Measurements from ENCODE around the gene TCF7L2.

DNA sequence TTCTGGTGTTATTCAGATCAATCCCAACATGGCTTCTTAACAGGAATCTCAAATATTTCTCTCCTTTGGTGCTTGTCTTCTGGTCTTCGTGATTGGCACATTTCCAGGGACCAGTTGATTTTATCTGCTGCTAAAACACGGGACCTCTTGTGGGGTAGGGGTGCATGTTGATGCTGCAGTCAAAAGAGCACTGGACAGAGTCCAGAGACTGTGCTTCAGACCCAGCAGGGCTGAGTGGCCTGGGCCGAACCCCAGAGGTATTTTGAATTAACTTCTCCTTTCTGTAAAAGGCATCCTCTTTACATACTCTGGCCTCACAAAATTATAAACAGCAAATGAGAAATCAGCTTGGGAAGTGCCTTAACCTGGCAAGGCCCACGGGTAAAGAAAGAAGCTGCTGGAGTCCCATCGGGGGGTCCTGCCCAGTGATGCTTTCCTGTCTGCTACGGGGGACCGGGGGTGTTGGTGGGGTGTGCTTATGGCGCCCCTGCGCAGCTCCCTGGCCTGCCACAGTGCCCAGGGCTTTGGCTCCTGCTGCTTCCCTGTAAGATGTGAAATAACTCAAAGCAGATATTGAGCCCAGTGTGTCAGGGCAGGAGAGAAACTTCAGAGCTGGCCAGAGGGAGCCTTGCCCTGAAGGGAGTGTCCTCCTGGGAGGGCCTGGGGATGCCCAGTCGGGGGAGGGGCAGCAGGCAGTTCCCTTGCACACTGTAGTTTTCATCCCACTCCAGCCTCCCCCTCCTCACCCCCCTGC lies 230.5 kb downstream of the TCF7L2 start:
- TF ChIP-seq, protein P1, sequence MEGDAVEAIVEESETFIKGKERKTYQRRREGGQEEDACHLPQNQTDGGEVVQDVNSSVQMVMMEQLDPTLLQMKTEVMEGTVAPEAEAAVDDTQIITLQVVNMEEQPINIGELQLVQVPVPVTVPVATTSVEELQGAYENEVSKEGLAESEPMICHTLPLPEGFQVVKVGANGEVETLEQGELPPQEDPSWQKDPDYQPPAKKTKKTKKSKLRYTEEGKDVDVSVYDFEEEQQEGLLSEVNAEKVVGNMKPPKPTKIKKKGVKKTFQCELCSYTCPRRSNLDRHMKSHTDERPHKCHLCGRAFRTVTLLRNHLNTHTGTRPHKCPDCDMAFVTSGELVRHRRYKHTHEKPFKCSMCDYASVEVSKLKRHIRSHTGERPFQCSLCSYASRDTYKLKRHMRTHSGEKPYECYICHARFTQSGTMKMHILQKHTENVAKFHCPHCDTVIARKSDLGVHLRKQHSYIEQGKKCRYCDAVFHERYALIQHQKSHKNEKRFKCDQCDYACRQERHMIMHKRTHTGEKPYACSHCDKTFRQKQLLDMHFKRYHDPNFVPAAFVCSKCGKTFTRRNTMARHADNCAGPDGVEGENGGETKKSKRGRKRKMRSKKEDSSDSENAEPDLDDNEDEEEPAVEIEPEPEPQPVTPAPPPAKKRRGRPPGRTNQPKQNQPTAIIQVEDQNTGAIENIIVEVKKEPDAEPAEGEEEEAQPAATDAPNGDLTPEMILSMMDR (IDR thresholded peaks at IDR 0.05; ENCODE audit: low read depth, low read length) = no peak
- no peak for TF ChIP-seq EZH2phosphoT487 (IDR thresholded peaks at IDR 0.05; ENCODE audit: low read depth)

Data from OCI-LY3 (cell line).